ENCODE measurements around the gene PRTFDC1. TPM values are rescaled to one million over a fixed set of nuclear protein-coding genes. Genes with fewer than 3 reads are reported as not detected.

PRTFDC1 gene
- total RNA-seq, 3 donors from 2014 or later (not counting 1 experiment from before 2014, with no cell fraction given): 1.2 to 1.9 (median 1.4) TPM

- H3K9me3 Mint-ChIP-seq: no peaks in the 10 kb centered on the region
- H3K4me3 ChIP-seq (ENCODE audit: low read length): no peak overlapping the region
- ATAC-seq (no peak), DNase-seq (no peak)
- no peaks in the 10 kb centered on the region for H3K36me3 ChIP-seq (ENCODE audit: control insufficient read depth, insufficient read depth, low read length)
- 91% methylated on average over 6 of the region's 6 CpGs for WGBS (ENCODE audit: insufficient coverage)
- no peaks in the 10 kb centered on the region for H3K4me1 Mint-ChIP-seq
- no peaks in the 10 kb centered on the region for H3K36me3 Mint-ChIP-seq
- no peak for TF ChIP-seq CTCF (IDR thresholded peaks at IDR 0.05)
- intact Hi-C loops (cut with micrococcal nuclease): no loop called here
- H3K27ac Mint-ChIP-seq: no peak overlapping the region
- no peaks in the 10 kb centered on the region for H3K9me3 ChIP-seq (ENCODE audit: control insufficient read depth, insufficient read depth, low read length)
- no peak overlapping the region for H3K4me3 Mint-ChIP-seq
- H3K27me3 ChIP-seq (ENCODE audit: control insufficient read depth, insufficient read depth, low read length): no peaks in the 10 kb centered on the region
- no peaks in the 10 kb centered on the region for H3K27me3 Mint-ChIP-seq (ENCODE audit: low read depth in 2 of 2)
- no peaks in the 10 kb centered on the region for H3K4me1 ChIP-seq (ENCODE audit: control insufficient read depth, insufficient read depth, low read length)
- no peak overlapping the region for H3K27ac ChIP-seq (ENCODE audit: low read length)
Measured at GRCh38 chr10:24816868-24817396, 135.5 kb downstream of the PRTFDC1 start.

GRCh38 chr10:24814568-24815313 is 137.7 kb downstream of the PRTFDC1 start:
- 88% methylated on average over 11 of the region's 11 CpGs for WGBS (ENCODE audit: insufficient coverage)
- Histone ChIP-seq H3K27me3 (ENCODE audit: control insufficient read depth, insufficient read depth, low read length) (no peaks in the 10 kb centered on the region), H3K36me3 (ENCODE audit: control insufficient read depth, insufficient read depth, low read length) (no peaks in the 10 kb centered on the region), H3K9me3 (ENCODE audit: control insufficient read depth, insufficient read depth, low read length) (no peaks in the 10 kb centered on the region), H3K4me3 (ENCODE audit: low read length) (no peak overlapping the region), H3K4me1 (ENCODE audit: control insufficient read depth, insufficient read depth, low read length) (no peaks in the 10 kb centered on the region), H3K27ac (ENCODE audit: low read length) (no peak overlapping the region)
- H3K27me3 Mint-ChIP-seq (ENCODE audit: low read depth in 2 of 2): no peaks in the 10 kb centered on the region
- H3K4me1 Mint-ChIP-seq: no peaks in the 10 kb centered on the region
- H3K9me3 Mint-ChIP-seq: no peaks in the 10 kb centered on the region
- intact Hi-C loops (cut with micrococcal nuclease): no loop called here
- H3K4me3 Mint-ChIP-seq: no peak overlapping the region
- TF ChIP-seq CTCF (IDR thresholded peaks at IDR 0.05): no peak
- ATAC-seq: no peak
- no peak overlapping the region for H3K27ac Mint-ChIP-seq
- no peak for DNase-seq
- H3K36me3 Mint-ChIP-seq: no peaks in the 10 kb centered on the region

GRCh38 chr10:24813856-24814255 is 138.6 kb downstream of the PRTFDC1 start:
- WGBS (ENCODE audit: insufficient coverage): 85% methylated on average over 4 of the region's 4 CpGs

More at GRCh38 chr10:24813856-24814255, 138.6 kb downstream of the PRTFDC1 start:
- Mint-ChIP-seq H3K27me3 (ENCODE audit: low read depth in 2 of 2) (no peaks in the 10 kb centered on the region), H3K4me1 (no peaks in the 10 kb centered on the region), H3K9me3 (no peaks in the 10 kb centered on the region), H3K36me3 (no peaks in the 10 kb centered on the region), H3K27ac (no peak overlapping the region), H3K4me3 (no peak overlapping the region)
- DNase-seq: no peak
- Histone ChIP-seq H3K4me1 (ENCODE audit: control insufficient read depth, insufficient read depth, low read length) (no peaks in the 10 kb centered on the region), H3K27me3 (ENCODE audit: control insufficient read depth, insufficient read depth, low read length) (no peaks in the 10 kb centered on the region), H3K27ac (ENCODE audit: low read length) (no peak overlapping the region), H3K4me3 (ENCODE audit: low read length) (no peak overlapping the region), H3K36me3 (ENCODE audit: control insufficient read depth, insufficient read depth, low read length) (no peaks in the 10 kb centered on the region), H3K9me3 (ENCODE audit: control insufficient read depth, insufficient read depth, low read length) (no peaks in the 10 kb centered on the region)
- intact Hi-C loops (cut with micrococcal nuclease): no loop called here
- ATAC-seq: no peak
- no peak for TF ChIP-seq CTCF (IDR thresholded peaks at IDR 0.05)

Measured in natural killer cell (primary cell).